Measurements from ENCODE around the gene CDH26.

- TF ChIP-seq CTCF (conservative IDR thresholded peaks at IDR 0.05): no peak
- TF ChIP-seq ZFX (IDR thresholded peaks at IDR 0.05): no peak
Observed at GRCh38 chr20:60016406-60016805, 58.2 kb downstream of the CDH26 start.

Data from C4-2B (cell line).